GM12878 (cell line): ENCODE measurements around the gene CLCN2. TPM values are rescaled to one million over a fixed set of nuclear protein-coding genes. Genes with fewer than 3 reads are reported as not detected.

Experiments
- BACH1 ChIP-seq: fragments of 450-650 bp; IDR thresholded peaks from 2 replicates; pipeline ENCODE4 v1.6.1; 2017; ENCODE audit warnings: mild to moderate bottlenecking, borderline replicate concordance
- BHLHE40 ChIP-seq, 2 experiments: fragments of 450-650 bp in 1 of 2; IDR thresholded peaks; 2 replicates each; pipeline ENCODE4 v1.6.1; 2011 to 2017; ENCODE audit warnings: low read depth in 2 of 2, borderline replicate concordance in 1 of 2, improper control_type of control experiment in 1 of 2, low read length in 1 of 2, mild to moderate bottlenecking in 1 of 2
- CBFB ChIP-seq: IDR thresholded peaks from 2 replicates; pipeline ENCODE4 v1.6.1; 2016; ENCODE audit warnings: antibody characterized with exemption, low read depth
- EZH2 ChIP-seq: IDR thresholded peaks from 2 replicates; pipeline ENCODE4 v1.6.1; 2012; ENCODE audit warnings: low read depth, mild to moderate bottlenecking, control low read depth, inconsistent platforms, low read length, borderline replicate concordance; ENCODE audit not compliant: control insufficient read depth
- LARP7 ChIP-seq: fragments of 450-650 bp; IDR thresholded peaks from 2 replicates; pipeline ENCODE4 v1.6.1; 2017; ENCODE audit warnings: mild to moderate bottlenecking
- MTA2 ChIP-seq: fragments of 450-650 bp; IDR thresholded peaks from 2 replicates; pipeline ENCODE4 v1.6.1; 2016; ENCODE audit warnings: low read depth, mild to moderate bottlenecking, moderate library complexity
- MTA3 ChIP-seq: IDR thresholded peaks from 2 replicates; pipeline ENCODE4 v1.6.1; 2012; ENCODE audit warnings: low read length, inconsistent platforms, borderline replicate concordance
- NFIC ChIP-seq: IDR thresholded peaks from 2 replicates; pipeline ENCODE4 v1.6.1; 2012; ENCODE audit warnings: low read depth, mild to moderate bottlenecking, inconsistent platforms, low read length, moderate library complexity
- NR2C2 ChIP-seq: IDR thresholded peaks from 2 replicates; pipeline ENCODE4 v1.6.1; 2011; ENCODE audit warnings: borderline replicate concordance, low read depth; ENCODE audit not compliant: control insufficient read depth, insufficient read length
- NRF1 ChIP-seq: conservative IDR thresholded peaks from 2 replicates; pipeline ENCODE4 v1.6.1; 2011; ENCODE audit warnings: mild to moderate bottlenecking, low read depth, low read length, improper control_type of control experiment
- RAD21 ChIP-seq: IDR thresholded peaks from 2 replicates; pipeline ENCODE4 v1.6.1; 2011; ENCODE audit warnings: mild to moderate bottlenecking, low read depth, low read length, moderate library complexity; ENCODE audit not compliant: insufficient read depth
- RFX5 ChIP-seq: IDR thresholded peaks from 2 replicates; pipeline ENCODE4 v1.6.1; 2011; ENCODE audit warnings: low read depth, low read length, improper control_type of control experiment
- WRNIP1 ChIP-seq: IDR thresholded peaks from 2 replicates; pipeline ENCODE4 v1.6.1; 2011; ENCODE audit warnings: low read depth, low read length, improper control_type of control experiment, borderline replicate concordance
- polyA plus RNA-seq, 11 experiments: library from polyadenylated mRNA; depleted of rRNA in 4 of 11; unstranded in 6 of 11; stranded (reverse) in 5 of 11; fragments of >200 nt; fragmentation: Nextera tagmentation in 4 of 11; fragmentation: Illumina TruSeq in 1 of 11; extraction: Ambion mirVana in 4 of 11; extraction: Trizol in 1 of 11; gene quantifications; 1 replicate in 1 of 11; 2 replicates in 10 of 11; pipeline versions ENCODE4 v1.2.1 to v1.2.3, GENCODE V29; 2011 to 2016; ENCODE audit warnings: inconsistent platforms in 2 of 11, missing spikeins in 2 of 11, low read depth in 1 of 11
- total RNA-seq, 4 experiments: library from RNA; depleted of rRNA in 3 of 4; stranded (reverse); fragments of >200 nt in 3 of 4; fragmentation: Illumina TruSeq in 1 of 4; extraction: Trizol in 1 of 4; gene quantifications; 2 replicates each; pipeline versions ENCODE4 v1.2.1 to v1.2.3, GENCODE V29; 2013 to 2021
- TF ChIP-seq, protein P1 (sequence below): fragments of 450-650 bp; IDR thresholded peaks from 2 replicates; pipeline ENCODE4 v1.6.1; 2017; ENCODE audit warnings: mild to moderate bottlenecking, moderate library complexity
- TF ChIP-seq, protein P2 (sequence below): IDR thresholded peaks from 2 replicates; pipeline ENCODE4 v1.6.1; 2011; ENCODE audit warnings: borderline replicate concordance, low read depth, mild to moderate bottlenecking, moderate library complexity, mixed read lengths, low read length; ENCODE audit not compliant: insufficient read depth; ENCODE audit errors: extremely low read length

Gene CLCN2
- total and polyA plus RNA-seq, 10 of the 15 experiments (the other 5 are each of a cell fraction or from before 2014, with no cell fraction given), result 0.13 to 2.6 (median 0.85) TPM; not detected in 1

DNA sequence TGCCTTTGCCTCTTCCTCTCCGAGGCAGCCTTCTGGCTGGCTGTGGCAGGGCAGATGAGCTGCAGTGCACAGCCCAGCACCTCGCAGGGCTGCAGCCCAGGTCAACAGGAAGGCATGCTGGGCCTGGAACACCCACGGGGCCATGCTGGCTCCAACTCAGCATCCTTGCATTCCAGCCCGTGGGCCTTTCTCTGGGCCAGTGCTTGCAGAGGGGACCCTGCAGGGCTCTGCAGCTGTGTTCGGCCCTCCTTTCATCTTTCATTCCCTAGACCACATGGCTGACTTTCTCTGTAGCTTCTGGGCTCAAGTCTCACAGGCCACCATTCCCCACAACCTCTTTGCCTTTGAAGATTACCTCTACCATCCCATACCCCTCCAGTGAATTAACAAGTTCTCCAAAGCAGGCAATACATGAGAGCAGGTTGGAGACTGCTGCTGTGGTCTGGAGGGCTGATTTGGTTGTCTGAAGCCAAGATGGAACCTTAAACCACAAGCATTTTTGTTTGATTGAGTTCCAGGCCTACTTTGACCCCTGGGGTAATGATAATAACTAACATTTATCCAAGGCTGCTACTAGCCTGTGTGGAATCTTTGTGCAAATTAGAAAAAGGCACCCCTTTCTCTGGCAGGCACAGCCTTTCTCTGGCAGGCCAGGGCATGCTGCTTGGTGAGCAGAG is 18.1 kb downstream of the CLCN2 start (continued):
- TF ChIP-seq, protein P1, sequence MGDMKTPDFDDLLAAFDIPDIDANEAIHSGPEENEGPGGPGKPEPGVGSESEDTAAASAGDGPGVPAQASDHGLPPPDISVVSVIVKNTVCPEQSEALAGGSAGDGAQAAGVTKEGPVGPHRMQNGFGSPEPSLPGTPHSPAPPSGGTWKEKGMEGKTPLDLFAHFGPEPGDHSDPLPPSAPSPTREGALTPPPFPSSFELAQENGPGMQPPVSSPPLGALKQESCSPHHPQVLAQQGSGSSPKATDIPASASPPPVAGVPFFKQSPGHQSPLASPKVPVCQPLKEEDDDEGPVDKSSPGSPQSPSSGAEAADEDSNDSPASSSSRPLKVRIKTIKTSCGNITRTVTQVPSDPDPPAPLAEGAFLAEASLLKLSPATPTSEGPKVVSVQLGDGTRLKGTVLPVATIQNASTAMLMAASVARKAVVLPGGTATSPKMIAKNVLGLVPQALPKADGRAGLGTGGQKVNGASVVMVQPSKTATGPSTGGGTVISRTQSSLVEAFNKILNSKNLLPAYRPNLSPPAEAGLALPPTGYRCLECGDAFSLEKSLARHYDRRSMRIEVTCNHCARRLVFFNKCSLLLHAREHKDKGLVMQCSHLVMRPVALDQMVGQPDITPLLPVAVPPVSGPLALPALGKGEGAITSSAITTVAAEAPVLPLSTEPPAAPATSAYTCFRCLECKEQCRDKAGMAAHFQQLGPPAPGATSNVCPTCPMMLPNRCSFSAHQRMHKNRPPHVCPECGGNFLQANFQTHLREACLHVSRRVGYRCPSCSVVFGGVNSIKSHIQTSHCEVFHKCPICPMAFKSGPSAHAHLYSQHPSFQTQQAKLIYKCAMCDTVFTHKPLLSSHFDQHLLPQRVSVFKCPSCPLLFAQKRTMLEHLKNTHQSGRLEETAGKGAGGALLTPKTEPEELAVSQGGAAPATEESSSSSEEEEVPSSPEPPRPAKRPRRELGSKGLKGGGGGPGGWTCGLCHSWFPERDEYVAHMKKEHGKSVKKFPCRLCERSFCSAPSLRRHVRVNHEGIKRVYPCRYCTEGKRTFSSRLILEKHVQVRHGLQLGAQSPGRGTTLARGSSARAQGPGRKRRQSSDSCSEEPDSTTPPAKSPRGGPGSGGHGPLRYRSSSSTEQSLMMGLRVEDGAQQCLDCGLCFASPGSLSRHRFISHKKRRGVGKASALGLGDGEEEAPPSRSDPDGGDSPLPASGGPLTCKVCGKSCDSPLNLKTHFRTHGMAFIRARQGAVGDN, result no peak
- TF ChIP-seq WRNIP1 (no peak), NR2C2 (no peak), CBFB (no peak), LARP7 (no peak), RAD21 (no peak), EZH2 (no peak), MTA2 (no peak), NRF1 (no peak), RFX5 (no peak), BACH1 (no peak), NFIC (no peak), BHLHE40 (IDR thresholded peaks at IDR 0.05; ENCODE audit: borderline replicate concordance in 1 of 2, low read depth in 2 of 2, low read length in 1 of 2) (no peak), MTA3 (no peak)
- TF ChIP-seq, protein P2, sequence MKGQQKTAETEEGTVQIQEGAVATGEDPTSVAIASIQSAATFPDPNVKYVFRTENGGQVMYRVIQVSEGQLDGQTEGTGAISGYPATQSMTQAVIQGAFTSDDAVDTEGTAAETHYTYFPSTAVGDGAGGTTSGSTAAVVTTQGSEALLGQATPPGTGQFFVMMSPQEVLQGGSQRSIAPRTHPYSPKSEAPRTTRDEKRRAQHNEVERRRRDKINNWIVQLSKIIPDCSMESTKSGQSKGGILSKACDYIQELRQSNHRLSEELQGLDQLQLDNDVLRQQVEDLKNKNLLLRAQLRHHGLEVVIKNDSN, result no peak
